Prostate gland (tissue), 2 donors: Measurements from ENCODE around the gene ERCC1.

Experiments
- POLR2A ChIP-seq: fragments of 450-650 bp; IDR thresholded peaks from one replicate; pipeline ENCODE4 v1.6.1; 2016; ENCODE audit warnings: antibody characterized with exemption, mild to moderate bottlenecking
- POLR2AphosphoS5 ChIP-seq: sonication (generic); formaldehyde crosslinking; IDR thresholded peaks from one replicate; pipeline ENCODE4 v1.6.1; 2017; ENCODE audit warnings: antibody characterized with exemption
- TF ChIP-seq, protein P1 (sequence below), 4 experiments: fragments of 200-600 bp in 2 of 4; fragments of 450-650 bp in 2 of 4; sonication (generic) in 2 of 4; IDR thresholded peaks; 1 replicate in 3 of 4; 2 replicates in 1 of 4; pipeline ENCODE4 v1.5.1; 2016 to 2019; ENCODE audit warnings: antibody characterized with exemption in 4 of 4, mild to moderate bottlenecking in 2 of 4, moderate library complexity in 2 of 4

DNA sequence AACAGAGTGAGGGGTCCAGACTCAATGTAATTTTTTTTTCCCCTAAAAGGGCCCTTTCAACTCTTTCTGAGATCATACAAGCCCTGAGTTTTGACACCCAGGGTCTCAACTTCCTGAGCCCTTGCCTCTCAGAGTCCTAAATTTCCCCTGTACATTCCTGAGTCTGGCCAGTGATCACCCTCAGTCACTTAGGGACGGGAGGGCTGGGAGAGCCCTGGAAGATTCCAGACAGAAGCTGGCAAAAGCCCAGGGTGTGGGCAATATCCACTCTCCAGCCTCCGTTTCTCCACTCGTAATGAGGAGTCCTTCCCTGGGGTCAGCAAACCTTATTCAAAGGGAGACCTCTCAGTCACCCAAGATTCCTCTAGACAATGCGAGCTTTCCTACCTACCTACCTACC lies 20.4 kb downstream of the ERCC1 start:
- TF ChIP-seq, protein P1, sequence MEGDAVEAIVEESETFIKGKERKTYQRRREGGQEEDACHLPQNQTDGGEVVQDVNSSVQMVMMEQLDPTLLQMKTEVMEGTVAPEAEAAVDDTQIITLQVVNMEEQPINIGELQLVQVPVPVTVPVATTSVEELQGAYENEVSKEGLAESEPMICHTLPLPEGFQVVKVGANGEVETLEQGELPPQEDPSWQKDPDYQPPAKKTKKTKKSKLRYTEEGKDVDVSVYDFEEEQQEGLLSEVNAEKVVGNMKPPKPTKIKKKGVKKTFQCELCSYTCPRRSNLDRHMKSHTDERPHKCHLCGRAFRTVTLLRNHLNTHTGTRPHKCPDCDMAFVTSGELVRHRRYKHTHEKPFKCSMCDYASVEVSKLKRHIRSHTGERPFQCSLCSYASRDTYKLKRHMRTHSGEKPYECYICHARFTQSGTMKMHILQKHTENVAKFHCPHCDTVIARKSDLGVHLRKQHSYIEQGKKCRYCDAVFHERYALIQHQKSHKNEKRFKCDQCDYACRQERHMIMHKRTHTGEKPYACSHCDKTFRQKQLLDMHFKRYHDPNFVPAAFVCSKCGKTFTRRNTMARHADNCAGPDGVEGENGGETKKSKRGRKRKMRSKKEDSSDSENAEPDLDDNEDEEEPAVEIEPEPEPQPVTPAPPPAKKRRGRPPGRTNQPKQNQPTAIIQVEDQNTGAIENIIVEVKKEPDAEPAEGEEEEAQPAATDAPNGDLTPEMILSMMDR (IDR thresholded peaks at IDR 0.05) = no peak
- TF ChIP-seq POLR2AphosphoS5 = no peak
- TF ChIP-seq POLR2A = no peak
